HepG2 (cell line): ENCODE measurements around the gene U2AF1L4. TPM values are rescaled to one million over a fixed set of nuclear protein-coding genes. Genes with fewer than 3 reads are reported as not detected.

Experiments used
- ATAC-seq: fragments of 200-7000 bp; cut with Tn5 transposase; 3 replicates; pipeline ENCODE4 v1.9.1; 2020; ENCODE audit warnings: mild to moderate bottlenecking, moderate library complexity
- BruUV-seq: library from RNA; stranded (reverse); fragments of 400-500 nt; replicated peaks from 2 replicates; lab custom pipeline; 2021; lab: Mats Ljungman, UMichigan
- CTCF ChIA-PET: fragments of 300-600 bp; formaldehyde crosslinking; extraction: SDS; loops from one replicate; lab custom pipeline; 2021; ENCODE audit warnings: low total read pairs, inconsistent platforms, low intra/inter-chr PET ratio; lab: Yijun Ruan, JAX
- POLR2A ChIA-PET: fragments of 350-600 bp; sonication (Branson Sonifier 250); formaldehyde crosslinking; loops from one replicate; lab custom pipeline; 2020; ENCODE audit warnings: antibody characterized with exemption, inconsistent platforms; lab: Yijun Ruan, JAX
- DNase-seq: peaks from one replicate; pipeline ENCODE4 v3.0.0-alpha.2; 2015; ENCODE audit warnings: low spot score
- FAIRE-seq: peaks from 3 replicates; lab custom pipeline; 2011; peaks lifted over from hg19 to GRCh38; lab: Jason Lieb, UNC
- H2AFZ ChIP-seq: one replicate; pipeline ENCODE4 v1.6.1; 2011; ENCODE audit warnings: low read length, inconsistent platforms
- H3K27ac ChIP-seq: fragments of 300-600 bp; 3 replicates; pipeline ENCODE4 v1.8.0; 2011; ENCODE audit warnings: mixed run types, mild to moderate bottlenecking, mixed read lengths, low read length, inconsistent platforms; ENCODE audit not compliant: insufficient read depth; ENCODE audit errors: extremely low read length
- H3K27me3 ChIP-seq, 2 experiments: fragments of 200-600 bp in 1 of 2; 2 replicates in 1 of 2; 3 replicates in 1 of 2; pipeline versions ENCODE4 v1.6.0 to v1.8.0; 2011; ENCODE audit warnings: low read length in 2 of 2, mild to moderate bottlenecking in 2 of 2, moderate library complexity in 2 of 2, inconsistent platforms in 1 of 2; ENCODE audit not compliant: insufficient read depth in 2 of 2, control insufficient read depth in 1 of 2
- H3K36me3 ChIP-seq, 2 experiments: fragments of 200-600 bp in 1 of 2; replicated peaks in 1 of 2; 2 replicates in 1 of 2; 3 replicates in 1 of 2; pipeline versions ENCODE4 v1.5.1 to v1.8.0; 2011; ENCODE audit warnings: low read length in 2 of 2, inconsistent platforms in 1 of 2; ENCODE audit not compliant: insufficient read depth in 2 of 2, control insufficient read depth in 1 of 2
- H3K4me1 ChIP-seq: 2 replicates; pipeline ENCODE4 v1.5.1; 2012; ENCODE audit warnings: low read length, inconsistent platforms; ENCODE audit not compliant: insufficient read depth
- H3K4me2 ChIP-seq: 2 replicates; pipeline ENCODE4 v1.6.0; 2011; ENCODE audit warnings: low read depth, low read length, inconsistent platforms
- H3K4me3 ChIP-seq, 3 experiments: fragments of 200-600 bp in 1 of 3; sonication (generic), shearing (Covaris generic) in 1 of 3; replicated peaks in 1 of 3; 2 replicates each; pipeline ENCODE4 v1.5.1; 2011 to 2016; ENCODE audit warnings: low read length in 3 of 3, inconsistent platforms in 2 of 3, low read depth in 2 of 3, mild to moderate bottlenecking in 2 of 3, control low read depth in 1 of 3, mixed read lengths in 1 of 3; ENCODE audit not compliant: insufficient read depth in 1 of 3
- H3K79me2 ChIP-seq: one replicate; pipeline ENCODE4 v1.6.1; 2011; ENCODE audit warnings: low read length, inconsistent platforms; ENCODE audit not compliant: insufficient read depth
- H3K9ac ChIP-seq: 2 replicates; pipeline ENCODE4 v1.6.0; 2011; ENCODE audit warnings: mild to moderate bottlenecking, low read depth, low read length, inconsistent platforms; ENCODE audit not compliant: insufficient read depth
- H3K9me3 ChIP-seq: 2 replicates; pipeline ENCODE4 v1.5.1; 2012; ENCODE audit warnings: mild to moderate bottlenecking, low read length
- H4K20me1 ChIP-seq: 2 replicates; pipeline ENCODE4 v1.6.0; 2011; ENCODE audit warnings: inconsistent platforms, mild to moderate bottlenecking, low read length, moderate library complexity; ENCODE audit not compliant: insufficient read depth
- CEBPB ChIP-seq: IDR thresholded peaks from 2 replicates; pipeline ENCODE4 v1.6.1; 2011; ENCODE audit warnings: low read depth, low read length, improper control_type of control experiment, borderline replicate concordance
- GATA4 ChIP-seq: sonication (generic); IDR thresholded peaks from 2 replicates; pipeline ENCODE4 v1.6.1; 2016; ENCODE audit warnings: antibody characterized with exemption, low read depth, borderline replicate concordance
- MEF2D ChIP-seq: sonication (generic); formaldehyde crosslinking; IDR thresholded peaks from 2 replicates; pipeline ENCODE4 v1.5.1; 2020; ENCODE audit warnings: mild to moderate bottlenecking, missing genetic modification reagents
- PHF5A ChIP-seq: IDR thresholded peaks from one replicate; pipeline ENCODE4 v1.6.1; 2018; ENCODE audit warnings: low read depth, missing genetic modification reagents; ENCODE audit not compliant: unreplicated experiment
- STAG1 ChIP-seq: sonication (generic); formaldehyde crosslinking; IDR thresholded peaks from 2 replicates; pipeline ENCODE4 v1.4.0; 2020; ENCODE audit warnings: missing genetic modification reagents
- ZNF224 ChIP-seq: sonication (generic); formaldehyde crosslinking; IDR thresholded peaks from 2 replicates; pipeline ENCODE4 v1.5.0; 2020; ENCODE audit warnings: mild to moderate bottlenecking, missing genetic modification reagents
- ZNF367 ChIP-seq: sonication (generic); formaldehyde crosslinking; IDR thresholded peaks from 2 replicates; pipeline ENCODE4 v1.4.0; 2020; ENCODE audit warnings: missing genetic modification reagents, borderline replicate concordance
- ZNF580 ChIP-seq: IDR thresholded peaks from 2 replicates; pipeline ENCODE4 v1.6.1; 2016; ENCODE audit warnings: low read depth, borderline replicate concordance
- ZNF598 ChIP-seq: sonication (generic); formaldehyde crosslinking; IDR thresholded peaks from 2 replicates; pipeline ENCODE4 v1.5.1; 2020; ENCODE audit warnings: mild to moderate bottlenecking, missing genetic modification reagents, borderline replicate concordance
- WGBS: methylation state at CpG from one replicate; pipeline ENCODE4 v1.1.6; 2017; ENCODE audit warnings: low lambda C conversion rate; 5-methylcytosine and 5-hydroxymethylcytosine counted together
- in situ Hi-C: cut with HindIII; loops from 2 replicates; pipeline ENCODE4 v1.10.0; 2017; ENCODE audit warnings: low pct_unique_long_range_greater_than_20kb; ENCODE audit not compliant: extremely low pct_ligation_motif_present
- intact Hi-C: fragments of 100-400 bp; cut with micrococcal nuclease; formaldehyde crosslinking; loops from one replicate; pipeline ENCODE4 v1.10.0; 2022; ENCODE audit not compliant: unreplicated experiment
- polyA plus RNA-seq, 8 experiments: library from polyadenylated mRNA; depleted of rRNA in 3 of 8; stranded (reverse) in 7 of 8; unstranded in 1 of 8; fragments of >200 nt; fragmentation: Illumina TruSeq in 4 of 8; extraction: Trizol in 4 of 8; gene quantifications; 2 replicates each; pipeline versions ENCODE4 v1.2.1 to v1.2.3, GENCODE V29; 2011 to 2016; ENCODE audit warnings: low read depth in 4 of 8, missing spikeins in 1 of 8, mixed read lengths in 1 of 8; ENCODE audit not compliant: insufficient read depth in 1 of 8
- total RNA-seq, 5 experiments: library from RNA; depleted of rRNA; stranded (reverse); fragments of >200 nt; fragmentation: Illumina TruSeq; extraction: Trizol; gene quantifications; 2 replicates each; pipeline ENCODE4 v1.2.3, GENCODE V29; 2016; ENCODE audit warnings: low read depth in 1 of 5
- TF ChIP-seq, protein P1 (sequence below), 2 experiments: IDR thresholded peaks; 2 replicates each; pipeline ENCODE4 v1.6.1; 2011 to 2012; ENCODE audit warnings: low read length in 2 of 2, borderline replicate concordance in 1 of 2, low read depth in 1 of 2, mild to moderate bottlenecking in 1 of 2, moderate library complexity in 1 of 2

The U2AF1L4 gene
- total and polyA plus RNA-seq, 2 of the 13 experiments (the other 11 are each of a cell fraction or from before 2014, with no cell fraction given): 7.9 to 15.4 TPM

DNA sequence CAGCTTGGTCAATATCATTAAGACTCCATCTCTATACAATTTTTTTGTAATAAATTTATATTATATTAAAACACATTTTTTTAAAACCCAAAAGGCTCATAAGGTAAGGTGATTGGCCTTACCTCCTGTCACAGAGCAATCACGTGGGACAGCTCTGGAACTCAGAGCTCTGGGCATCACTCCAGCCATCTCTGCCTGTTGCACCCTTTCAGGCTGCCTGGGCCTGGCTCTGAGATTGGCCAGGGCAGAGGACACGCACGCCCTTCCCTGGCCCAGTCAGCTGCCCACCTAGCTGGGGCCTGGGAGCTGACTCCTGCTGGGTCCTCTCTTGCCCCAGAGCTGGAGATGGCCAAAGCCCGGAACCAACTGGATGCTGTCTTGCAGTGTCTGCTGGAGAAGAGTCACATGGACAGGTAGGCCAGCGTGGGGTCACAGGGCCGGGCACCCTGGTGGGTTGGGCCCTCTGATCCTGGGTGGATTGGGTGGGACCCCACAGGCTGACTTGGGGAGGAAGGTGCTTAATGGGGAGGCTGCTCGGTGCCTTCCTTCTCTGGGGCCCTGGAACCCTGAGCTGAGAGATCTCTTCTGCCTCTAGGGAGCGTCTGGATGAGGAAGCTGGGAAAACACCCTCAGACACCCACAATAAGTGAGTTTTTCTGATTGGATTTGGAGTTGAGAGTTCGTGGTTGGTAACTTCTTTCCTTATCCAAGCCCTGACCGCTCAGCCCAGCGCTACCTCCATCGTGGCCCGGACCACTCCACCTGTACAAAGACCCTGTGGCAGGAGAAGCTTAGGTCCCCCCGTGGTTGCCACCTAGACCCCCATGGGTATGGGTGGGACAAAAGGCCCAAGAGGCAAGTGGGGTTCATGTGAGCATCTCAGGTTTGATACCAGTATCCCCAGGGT, 6.9 kb upstream of the U2AF1L4 start:
- ChIA-PET CTCF (no interaction called here), POLR2A (interaction anchor here (1.1 kb wide), 1 partner anchor 49 kb away, joined by 3 read pairs; no protein-coding TSS in a partner anchor)
- no peak for FAIRE-seq
- TF ChIP-seq ZNF580 (CRISPR knock-in tag): no peak
- TF ChIP-seq GATA4: no peak
- TF ChIP-seq STAG1 (CRISPR knock-in tag): no peak
- no peak for TF ChIP-seq PHF5A (CRISPR knock-in tag)
- TF ChIP-seq ZNF598 (CRISPR knock-in tag): no peak
- TF ChIP-seq MEF2D (CRISPR knock-in tag): no peak
- H3K27me3 ChIP-seq: no peaks in the 10 kb centered on the region; a peak in 1 of 5 replicates
- H3K4me2 ChIP-seq: no peak overlapping the region
- peaks cover 26% of the 10 kb centered on the region for H3K4me1 ChIP-seq
- no peaks in the 10 kb centered on the region for H4K20me1 ChIP-seq
- H3K27ac ChIP-seq: no peak overlapping the region
- WGBS: 98% methylated on average over 10 of the region's 14 CpGs
- no peaks in the 10 kb centered on the region for H3K9me3 ChIP-seq
- intact Hi-C loops (no loop called here), in situ Hi-C loops (no loop called here)
- no peak overlapping the region for H3K9ac ChIP-seq
- H2AFZ ChIP-seq: no peak overlapping the region
- no peak for ATAC-seq
- H3K4me3 ChIP-seq: no peak overlapping the region
- DNase-seq: no peak
- peaks cover 11% of the 10 kb centered on the region for H3K79me2 ChIP-seq
- peaks cover 3 to 20% of the 10 kb centered on the region in 2 experiments; a peak in 3 of 5 replicates for H3K36me3 ChIP-seq
- BruUV-seq: no TSS peak

DNA sequence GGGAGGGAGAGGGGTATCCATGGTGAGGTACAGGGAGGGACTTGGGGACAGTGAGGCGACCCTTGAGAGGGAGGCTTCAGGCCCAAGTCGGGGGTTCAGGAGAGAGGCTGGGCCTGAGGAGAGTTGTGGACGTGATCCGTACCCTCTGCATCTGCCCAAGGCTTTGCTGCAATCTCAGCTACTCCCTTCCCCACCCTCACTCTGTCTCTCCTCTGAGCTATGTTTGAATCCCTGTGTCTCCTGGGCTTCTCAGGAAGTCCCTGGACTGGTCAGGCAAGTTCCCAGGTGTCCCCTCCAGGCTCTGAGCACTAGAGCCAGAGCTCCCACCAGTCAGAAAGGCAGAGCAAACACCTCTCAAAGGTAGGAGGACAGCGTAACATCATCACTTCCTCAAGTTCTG, 4.9 kb upstream of the U2AF1L4 start:
- no peak for DNase-seq
- intact Hi-C loops: no loop called here
- H3K9me3 ChIP-seq: no peaks in the 10 kb centered on the region
- in situ Hi-C loops: no loop called here
- ATAC-seq: no peak
- H3K79me2 ChIP-seq: peaks cover 20% of the 10 kb centered on the region
- FAIRE-seq: no peak
- CTCF ChIA-PET: no interaction called here
- H2AFZ ChIP-seq: no peak overlapping the region
- WGBS: 92% methylated on average over 5 of the region's 5 CpGs
- H3K27me3 ChIP-seq: no peaks in the 10 kb centered on the region; a peak in 1 of 5 replicates
- H3K36me3 ChIP-seq: peaks cover 3 to 20% of the 10 kb centered on the region in 2 experiments; a peak in 3 of 5 replicates
- H3K27ac ChIP-seq: no peak overlapping the region
- POLR2A ChIA-PET: no interaction called here
- H4K20me1 ChIP-seq: no peaks in the 10 kb centered on the region
- BruUV-seq: no TSS peak
- no peak overlapping the region for H3K4me3 ChIP-seq
- H3K4me2 ChIP-seq: no peak overlapping the region; the same call in 1 of the 2 replicates
- H3K4me1 ChIP-seq: peaks cover 32% of the 10 kb centered on the region
- H3K9ac ChIP-seq: no peak overlapping the region
- no peak for TF ChIP-seq ZNF367 (CRISPR knock-in tag)
- TF ChIP-seq CEBPB: no peak
- TF ChIP-seq, protein P1, sequence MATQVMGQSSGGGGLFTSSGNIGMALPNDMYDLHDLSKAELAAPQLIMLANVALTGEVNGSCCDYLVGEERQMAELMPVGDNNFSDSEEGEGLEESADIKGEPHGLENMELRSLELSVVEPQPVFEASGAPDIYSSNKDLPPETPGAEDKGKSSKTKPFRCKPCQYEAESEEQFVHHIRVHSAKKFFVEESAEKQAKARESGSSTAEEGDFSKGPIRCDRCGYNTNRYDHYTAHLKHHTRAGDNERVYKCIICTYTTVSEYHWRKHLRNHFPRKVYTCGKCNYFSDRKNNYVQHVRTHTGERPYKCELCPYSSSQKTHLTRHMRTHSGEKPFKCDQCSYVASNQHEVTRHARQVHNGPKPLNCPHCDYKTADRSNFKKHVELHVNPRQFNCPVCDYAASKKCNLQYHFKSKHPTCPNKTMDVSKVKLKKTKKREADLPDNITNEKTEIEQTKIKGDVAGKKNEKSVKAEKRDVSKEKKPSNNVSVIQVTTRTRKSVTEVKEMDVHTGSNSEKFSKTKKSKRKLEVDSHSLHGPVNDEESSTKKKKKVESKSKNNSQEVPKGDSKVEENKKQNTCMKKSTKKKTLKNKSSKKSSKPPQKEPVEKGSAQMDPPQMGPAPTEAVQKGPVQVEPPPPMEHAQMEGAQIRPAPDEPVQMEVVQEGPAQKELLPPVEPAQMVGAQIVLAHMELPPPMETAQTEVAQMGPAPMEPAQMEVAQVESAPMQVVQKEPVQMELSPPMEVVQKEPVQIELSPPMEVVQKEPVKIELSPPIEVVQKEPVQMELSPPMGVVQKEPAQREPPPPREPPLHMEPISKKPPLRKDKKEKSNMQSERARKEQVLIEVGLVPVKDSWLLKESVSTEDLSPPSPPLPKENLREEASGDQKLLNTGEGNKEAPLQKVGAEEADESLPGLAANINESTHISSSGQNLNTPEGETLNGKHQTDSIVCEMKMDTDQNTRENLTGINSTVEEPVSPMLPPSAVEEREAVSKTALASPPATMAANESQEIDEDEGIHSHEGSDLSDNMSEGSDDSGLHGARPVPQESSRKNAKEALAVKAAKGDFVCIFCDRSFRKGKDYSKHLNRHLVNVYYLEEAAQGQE (IDR thresholded peaks at IDR 0.05; ENCODE audit: borderline replicate concordance in 1 of 2, low read depth in 1 of 2, low read length in 2 of 2): no peak
- TF ChIP-seq ZNF224 (CRISPR knock-in tag): no peak
